ENCODE results near the gene ENOX1.

Gene ENOX1

DNA sequence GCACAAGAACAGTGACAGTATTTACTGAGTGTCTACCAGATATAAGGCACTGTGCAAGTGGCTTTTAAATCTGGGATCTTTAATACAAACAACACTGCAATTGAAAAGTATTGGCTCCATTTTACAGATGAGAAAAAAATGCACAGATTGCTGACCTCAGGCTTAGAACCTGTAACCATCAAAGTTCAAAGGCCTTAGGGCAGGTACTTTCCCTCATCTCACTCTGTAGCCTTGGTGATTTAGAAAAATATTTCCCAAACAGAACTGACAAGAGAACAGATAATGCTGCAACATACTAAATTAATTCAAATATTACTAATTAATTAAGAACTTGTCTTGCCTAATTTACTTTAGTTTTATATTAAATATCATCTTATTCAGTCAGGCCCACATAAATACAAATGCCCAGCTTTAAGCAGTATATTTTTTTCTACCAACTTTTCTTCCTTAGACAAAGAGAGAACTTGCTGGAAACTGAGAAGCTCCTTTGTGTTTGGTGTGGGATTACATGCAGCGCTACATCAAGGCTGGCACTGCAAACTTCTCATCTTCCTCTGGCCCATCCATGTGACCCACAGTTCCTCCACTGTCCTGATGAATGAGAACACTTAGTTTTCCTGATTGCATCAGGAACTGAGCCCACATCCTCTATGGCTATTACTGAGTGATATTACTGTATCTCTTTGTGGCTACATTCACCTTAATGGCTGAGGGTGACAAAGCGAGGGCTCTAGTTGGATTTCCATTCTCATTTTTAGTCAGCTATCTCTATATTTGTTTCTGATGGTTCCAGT lies 302.1 kb downstream of the ENOX1 start:
- no peak for DNase-seq (ENCODE audit: low read depth)

DNA sequence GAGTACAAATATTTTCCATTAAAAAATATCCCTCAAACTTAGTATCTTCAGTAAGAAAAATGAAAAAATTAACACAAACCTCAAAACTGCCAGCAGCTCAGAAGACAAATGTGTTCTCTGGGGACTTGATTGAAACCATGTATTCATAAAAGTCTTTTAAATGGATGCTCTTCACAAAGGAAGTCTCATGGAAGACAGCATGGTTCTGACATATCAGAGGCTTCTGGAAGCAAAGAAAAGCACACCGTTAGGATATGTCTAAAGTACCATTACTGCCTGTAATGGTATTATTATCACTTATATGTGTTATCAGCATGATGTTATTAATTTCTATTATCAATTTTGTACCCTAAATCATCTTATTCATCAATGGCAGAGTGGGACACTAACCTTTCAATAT lies 302.8 kb downstream of the ENOX1 start:
- DNase-seq (ENCODE audit: low read depth), result no peak

DNA sequence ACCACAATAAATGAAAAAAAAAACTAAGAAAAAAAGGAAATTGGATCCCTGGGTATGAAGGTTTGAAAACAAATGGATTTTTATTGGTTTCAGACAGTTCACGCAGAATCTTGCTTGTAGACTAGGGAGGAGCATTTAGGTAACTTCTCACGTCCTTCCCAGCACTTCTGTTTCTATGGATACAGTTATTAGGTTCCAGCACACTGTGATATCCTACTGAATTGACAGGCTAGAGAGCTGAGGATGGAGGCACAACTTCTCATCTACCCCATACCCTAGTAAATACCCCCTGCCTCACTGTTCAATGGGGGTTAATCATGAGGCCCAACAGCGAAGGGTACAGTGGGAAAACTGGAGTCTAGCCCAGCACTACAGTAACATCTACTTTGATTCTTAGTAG lies 304.1 kb downstream of the ENOX1 start:
- DNase-seq (ENCODE audit: low read depth), result no peak

DNA sequence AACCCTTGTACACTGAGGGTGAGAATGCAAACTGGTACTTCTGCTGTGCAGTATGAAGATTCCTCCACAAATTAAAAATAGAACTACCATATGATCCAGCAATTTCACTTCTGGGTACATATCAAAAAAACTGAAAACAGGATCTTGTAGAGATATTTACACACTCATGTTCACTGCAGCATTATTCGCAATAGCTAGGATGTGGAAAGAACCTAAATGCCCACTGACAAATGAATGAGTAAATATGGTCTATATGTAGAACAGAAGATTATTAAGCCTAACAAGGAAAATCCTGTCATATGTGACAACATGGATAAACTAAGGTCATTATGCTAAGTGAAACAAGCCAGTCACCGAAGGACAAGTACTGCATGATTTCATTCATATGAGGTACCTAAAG lies 304.7 kb downstream of the ENOX1 start:
- no peak for DNase-seq (ENCODE audit: low read depth)

DNA sequence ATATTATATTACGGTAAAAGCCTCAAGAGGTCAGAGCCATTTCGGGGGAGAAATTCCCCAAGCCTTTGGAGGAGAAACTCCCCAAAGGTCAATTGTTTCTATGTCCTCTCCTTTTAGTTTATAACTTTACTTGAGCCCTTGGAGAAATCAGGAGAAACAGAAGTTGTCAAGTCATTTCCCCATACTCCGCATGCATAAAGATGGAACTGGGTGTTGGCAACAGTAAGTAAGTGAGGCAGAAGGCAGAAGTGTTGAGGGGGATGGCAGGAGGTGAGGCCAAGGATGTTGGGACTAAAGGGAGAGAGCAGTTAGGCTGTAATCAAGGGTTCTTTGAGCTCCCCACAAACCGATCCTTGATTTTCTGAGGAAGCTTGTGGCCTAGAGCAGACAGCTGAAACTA lies 307.9 kb downstream of the ENOX1 start:
- no peak for DNase-seq (ENCODE audit: low read depth)

DNA sequence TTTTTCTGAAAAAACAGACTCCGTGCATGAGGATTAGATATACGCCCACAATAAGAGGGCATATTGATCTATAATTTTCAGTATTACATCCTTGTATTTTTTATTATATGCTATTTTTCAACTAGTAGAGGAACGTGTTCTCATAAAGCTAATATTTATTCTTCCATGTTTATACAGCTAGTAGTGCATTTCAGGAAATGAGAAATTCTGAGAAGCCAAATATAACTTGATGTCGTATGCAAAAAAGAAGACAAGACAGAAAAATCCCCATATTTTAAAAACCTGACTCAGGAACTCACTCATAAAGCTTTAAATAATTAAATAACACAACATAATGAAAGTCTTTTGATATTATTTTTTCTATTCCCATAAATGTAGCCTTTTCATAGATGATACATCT lies 308.6 kb downstream of the ENOX1 start:
- no peak for DNase-seq (ENCODE audit: low read depth)

DNA sequence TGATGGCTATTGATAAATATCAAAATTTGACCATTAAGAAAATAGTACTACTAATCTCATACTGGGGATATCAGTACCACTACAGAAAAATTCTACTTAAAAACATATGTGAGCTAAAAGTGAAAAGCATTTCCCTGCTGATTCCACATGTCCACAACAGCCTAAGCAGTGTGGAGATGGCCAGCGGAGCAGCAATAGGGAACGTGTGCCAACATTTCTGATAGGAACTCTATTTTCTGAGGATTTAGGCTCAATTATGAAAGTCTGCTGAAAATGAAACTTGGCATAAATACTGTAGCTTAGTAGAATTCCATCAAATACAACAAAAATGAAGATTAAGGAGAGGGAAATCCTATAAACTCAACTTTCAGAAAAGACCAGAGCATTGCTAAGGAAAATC lies 311.6 kb downstream of the ENOX1 start:
- DNase-seq (ENCODE audit: low read depth), result no peak

DNA sequence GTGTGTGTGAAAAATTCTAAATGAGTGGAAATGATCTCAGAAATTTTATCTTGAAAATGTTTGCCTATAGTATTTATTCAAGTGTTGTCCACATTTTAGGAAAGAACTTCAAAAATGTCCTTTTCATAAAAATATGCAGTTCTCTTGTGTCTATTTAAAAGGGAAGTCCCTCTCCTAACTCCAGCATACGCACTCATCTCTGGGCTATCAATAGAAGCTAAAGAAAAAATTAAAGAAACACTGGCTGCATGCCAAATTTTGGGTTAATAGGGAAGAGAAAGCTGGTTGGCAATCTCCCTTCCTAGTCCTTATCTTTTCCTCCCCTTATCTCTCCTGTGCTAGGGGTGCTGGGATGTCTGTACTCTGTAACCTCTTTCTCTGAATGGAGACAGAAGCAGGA lies 313.3 kb downstream of the ENOX1 start:
- no peak for DNase-seq (ENCODE audit: low read depth)

DNA sequence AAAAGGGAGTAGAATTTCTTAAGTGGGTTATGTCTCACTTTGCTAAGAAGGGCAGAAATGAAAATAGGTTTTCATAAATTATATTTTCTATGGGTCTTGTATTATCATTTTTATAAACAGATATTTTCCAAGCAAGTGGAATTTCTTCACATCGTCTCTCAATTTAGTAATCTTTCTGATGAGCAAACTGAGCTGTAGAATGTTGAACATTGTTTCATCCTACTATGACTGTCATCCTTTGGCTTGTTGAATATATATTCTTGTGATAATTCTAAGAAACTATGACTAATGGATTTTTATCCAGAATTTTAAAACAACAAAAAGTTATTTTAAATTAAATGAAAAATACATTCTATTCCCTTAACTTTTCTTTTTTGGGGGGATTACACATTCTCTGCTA lies 313.8 kb downstream of the ENOX1 start:
- no peak for DNase-seq (ENCODE audit: low read depth)

DNA sequence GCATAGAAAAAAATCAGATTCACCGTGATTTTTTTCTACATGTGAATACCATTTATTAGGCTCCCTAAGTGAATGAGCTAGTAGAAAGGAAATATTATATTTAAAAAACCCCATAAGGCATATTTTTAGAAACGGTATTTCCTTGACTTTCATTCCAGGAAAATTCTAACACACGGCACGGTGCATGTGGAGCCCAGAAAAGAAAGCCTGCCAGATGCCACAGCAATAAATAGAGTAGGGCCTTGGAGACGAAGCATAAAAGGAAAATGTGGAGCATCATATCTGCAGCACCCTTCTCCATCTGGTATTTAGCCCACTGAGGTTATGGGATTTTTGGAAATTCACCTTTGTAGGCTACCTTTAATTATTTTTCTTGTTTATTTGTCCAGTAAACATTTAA lies 314.4 kb downstream of the ENOX1 start:
- DNase-seq (ENCODE audit: low read depth), result no peak

DNA sequence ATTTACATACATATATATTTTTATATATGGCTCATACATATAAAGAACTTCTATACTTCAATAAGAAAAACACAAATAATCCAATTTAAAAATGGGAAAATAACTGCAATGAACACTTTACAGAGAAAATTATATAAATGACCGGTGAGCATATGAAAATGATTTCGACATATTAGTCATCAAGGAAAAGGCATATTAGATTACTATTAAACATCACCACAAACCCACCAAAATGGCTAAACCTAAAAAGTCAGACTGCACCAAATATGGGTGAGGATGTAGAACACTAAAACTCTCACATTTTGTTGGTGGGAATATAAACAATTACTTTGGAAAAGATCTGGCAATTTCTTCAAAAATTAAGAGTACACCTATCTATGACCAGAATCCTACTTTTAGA lies 316.2 kb downstream of the ENOX1 start:
- DNase-seq (ENCODE audit: low read depth), result no peak

DNA sequence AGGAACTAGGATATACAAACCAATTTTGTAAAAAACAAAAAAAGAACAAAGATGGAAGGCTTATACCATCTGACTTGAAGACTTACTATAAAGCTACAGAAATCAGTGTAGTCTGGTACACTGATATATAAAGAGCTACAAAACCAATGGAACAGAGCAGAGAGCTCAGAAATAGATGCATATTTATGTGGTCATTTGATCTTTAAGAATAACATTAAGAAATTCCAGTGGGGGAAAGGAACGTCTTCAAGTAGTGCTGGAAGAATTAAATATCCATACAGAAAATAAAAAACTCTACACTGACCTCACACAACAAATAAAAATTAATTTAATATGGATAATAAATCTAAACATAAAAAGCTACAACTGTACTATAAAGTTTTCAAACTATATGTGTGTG lies 317.0 kb downstream of the ENOX1 start:
- DNase-seq (ENCODE audit: low read depth), result no peak

DNA sequence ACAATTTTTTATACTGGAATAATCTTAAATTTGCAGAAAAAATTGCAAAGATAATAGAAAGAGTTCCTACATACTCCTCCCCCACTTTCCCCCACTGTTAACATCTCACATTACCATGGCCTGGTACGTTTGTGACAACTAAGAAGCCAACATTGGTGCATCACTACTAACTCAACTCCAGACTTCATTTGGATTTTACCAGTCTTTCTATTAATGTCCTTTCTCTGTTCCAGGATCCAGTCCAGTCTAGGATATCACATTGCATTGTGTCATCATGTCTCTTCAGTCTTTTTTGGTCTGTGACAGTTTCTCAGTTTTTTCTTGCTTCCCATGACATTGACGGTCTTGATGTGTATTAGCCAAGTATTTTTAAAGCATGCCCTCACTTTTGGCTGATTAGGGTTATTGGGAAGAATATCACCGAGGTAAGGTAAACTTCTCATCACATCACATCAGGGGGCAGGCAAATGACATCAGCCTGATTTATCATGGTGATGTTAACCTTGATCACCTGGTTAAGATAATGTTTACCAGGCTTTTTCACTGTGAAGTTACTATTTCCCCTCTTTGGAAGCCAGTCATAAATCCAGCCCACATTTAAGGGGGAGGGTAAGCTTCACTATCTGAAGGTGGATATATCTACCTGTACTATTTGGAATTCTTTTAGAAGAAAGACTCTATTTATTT lies 322.1 kb downstream of the ENOX1 start:
- no peak for DNase-seq (ENCODE audit: low read depth)

DNA sequence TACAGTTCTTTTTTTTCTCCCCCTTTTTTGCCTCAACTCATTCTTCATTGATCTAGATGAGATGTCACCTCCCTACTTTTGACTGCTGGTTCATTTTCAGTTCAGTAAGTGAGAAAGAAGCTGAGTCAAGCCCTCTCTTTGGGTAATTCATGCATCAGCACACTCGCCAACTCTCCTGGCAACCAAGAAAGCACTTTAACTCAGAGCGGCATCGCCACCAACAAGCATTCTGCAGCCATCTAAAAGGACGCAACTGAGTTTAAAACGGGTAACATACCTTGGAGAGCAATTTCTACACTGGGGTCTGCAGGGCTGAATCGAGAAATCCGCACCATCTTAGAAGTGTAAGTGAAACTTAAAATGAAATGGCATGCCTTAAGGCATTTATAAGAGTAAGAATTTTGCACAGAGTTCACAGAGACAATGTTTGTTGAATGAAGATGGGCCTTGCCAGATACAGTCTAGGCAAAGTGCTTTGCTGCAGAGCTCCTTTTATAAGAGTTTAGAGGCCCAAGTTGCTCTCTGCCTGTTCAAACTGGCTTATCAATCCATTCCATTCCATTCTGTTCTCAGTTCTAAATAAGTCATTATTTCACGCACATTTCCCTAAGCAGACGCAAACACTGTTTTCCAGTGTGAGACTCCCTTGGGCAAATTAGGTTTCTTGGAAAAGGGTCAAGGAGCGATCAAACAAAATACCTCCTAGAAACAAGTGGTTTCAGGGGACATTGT lies 338.0 kb downstream of the ENOX1 start:
- DNase-seq (ENCODE audit: low read depth), result no peak

DNA sequence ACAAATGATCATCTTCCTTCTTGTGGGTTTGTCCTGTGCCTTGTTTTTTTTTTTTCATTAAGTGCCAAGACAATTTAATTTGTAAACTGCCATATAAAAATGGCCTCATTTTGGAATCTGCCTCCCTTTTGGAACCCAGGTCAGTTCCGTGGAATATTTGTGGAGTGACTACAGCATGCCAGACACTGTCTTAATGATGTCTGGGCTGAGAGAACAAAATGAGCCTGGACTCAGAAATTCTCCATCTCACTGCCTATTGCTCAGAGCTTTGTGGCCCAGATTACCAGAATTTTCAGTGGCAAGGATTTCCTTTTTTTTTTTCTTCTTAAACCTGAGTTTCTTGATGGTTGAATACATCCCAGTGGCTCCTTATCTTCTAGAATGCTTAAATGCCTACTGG lies 340.6 kb downstream of the ENOX1 start:
- no peak for DNase-seq (ENCODE audit: low read depth)

DNA sequence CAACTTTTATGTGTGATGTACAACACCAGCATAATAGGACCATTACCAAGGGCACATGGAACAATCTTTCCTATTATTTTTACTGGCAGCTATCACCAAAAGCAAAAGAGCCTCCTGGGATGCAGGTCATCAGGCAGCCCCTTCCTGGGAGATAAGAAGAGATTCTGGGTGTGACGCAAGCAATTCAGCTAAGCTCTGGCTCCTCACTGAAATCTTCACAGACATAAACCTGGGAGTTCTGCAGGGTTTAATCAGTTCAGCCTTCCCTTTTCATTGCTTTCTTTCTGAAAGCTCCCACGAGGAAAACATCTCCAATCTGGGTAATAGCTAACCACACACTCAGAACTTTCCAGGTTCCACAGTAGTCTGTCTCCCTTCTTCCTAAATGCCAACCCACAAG lies 341.1 kb downstream of the ENOX1 start:
- DNase-seq (ENCODE audit: low read depth), result no peak

DNA sequence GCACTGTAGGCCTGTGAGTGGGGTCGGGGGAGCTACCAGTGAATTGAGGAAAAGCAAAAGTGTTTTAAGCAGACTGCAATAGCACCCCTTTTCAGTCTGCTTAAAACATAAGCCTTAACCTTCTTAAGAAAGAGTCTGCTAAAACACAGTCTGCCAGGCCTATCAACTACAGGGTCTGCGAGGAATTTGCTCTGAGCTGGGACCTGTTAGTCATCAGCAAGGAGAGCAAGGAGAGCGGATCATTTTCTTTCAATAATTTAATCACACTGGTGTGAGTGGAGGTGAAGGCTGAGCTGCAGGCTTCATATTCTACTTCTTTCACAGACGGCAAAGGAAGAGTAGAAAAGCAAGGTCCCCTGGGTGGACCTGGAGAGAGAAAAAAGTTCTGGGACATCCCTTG lies 342.7 kb downstream of the ENOX1 start:
- DNase-seq (ENCODE audit: low read depth), result no peak

DNA sequence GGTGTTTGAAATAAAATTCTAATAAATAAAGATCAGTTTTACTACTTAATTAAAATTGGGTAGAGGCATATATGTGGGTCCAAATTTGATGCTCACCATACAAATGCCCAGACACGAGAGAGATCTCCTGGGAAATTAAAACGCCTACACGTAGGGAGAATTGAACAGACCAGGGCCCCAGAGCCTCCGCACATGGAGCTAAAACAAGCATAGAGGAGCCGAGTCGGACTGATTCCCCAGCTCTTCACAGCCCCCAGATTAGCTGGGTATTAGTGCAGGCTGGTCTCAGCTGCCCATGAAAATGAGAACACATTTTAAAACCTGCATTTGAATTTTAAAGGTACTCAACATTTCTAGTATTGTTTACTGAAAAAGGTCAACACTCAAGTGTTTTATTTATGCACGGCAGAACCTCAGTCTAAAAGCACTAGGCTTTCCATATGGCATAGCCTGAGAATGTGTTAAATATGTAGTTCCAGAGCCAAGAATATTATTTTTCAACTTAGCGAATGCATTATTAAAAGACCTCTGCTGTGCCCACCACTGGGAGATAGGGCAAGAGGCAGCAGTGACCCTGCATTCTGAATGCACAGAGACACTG lies 344.8 kb downstream of the ENOX1 start:
- no peak for DNase-seq (ENCODE audit: low read depth)

DNA sequence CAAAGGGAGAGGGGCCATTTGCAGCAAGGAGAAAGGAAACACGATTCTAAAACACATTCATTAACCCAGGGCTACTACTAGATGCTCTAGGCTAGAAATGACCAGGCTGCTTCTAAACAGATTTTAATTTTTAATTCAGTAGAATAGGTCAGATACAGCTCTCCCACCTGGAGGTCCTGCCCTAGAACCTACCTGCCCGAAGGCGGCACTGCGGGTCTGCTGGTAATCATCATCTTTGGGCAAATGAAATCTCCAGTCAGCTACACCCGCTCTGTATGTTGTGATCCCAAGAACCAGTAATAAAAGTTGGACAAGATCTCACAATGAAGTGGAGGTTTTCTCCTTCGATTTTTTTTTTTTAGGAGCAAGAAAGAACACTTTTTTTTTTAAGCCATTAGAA lies 345.3 kb downstream of the ENOX1 start:
- DNase-seq (ENCODE audit: low read depth), result no peak

DNA sequence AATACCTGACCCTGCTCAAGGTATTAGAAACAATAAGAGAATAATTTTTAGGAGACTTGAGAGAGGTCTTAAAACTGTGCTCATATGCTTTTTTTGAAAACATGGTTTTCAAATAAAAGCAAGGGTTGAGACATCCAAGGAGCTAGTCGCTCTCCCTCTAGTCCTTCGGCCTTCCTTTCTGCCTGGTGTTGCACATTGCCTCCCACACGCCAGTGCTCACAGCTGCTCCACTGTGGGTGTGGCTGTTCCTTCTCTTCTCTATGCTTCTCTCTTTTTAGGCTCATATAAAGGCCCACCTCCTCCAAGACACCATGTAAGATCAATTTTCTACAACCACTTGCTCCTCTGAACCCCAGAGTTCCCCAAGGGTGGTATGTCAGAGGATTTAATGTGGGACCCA lies 352.6 kb downstream of the ENOX1 start:
- no peak for DNase-seq (ENCODE audit: low read depth)

DNA sequence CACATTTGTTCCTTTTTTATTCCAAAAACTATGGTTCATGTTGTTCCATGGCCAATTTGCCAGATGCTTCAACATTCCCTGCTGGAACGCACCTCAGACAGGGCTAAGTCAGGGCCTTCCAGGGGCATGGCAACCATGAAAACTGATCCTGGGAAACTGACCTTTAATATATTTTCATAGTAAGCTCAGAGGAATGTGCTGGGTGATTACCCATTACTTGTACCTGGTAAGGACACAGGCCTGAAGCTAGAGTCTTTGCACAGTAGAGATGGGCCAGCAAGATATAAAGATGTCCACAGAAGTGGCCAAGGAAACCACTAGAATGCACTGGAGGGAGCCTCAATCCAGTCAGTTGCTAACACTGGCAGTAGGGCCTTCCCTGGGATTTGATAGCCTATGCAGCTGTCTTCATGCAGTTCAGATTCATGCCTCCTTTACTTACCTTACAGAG lies 353.1 kb downstream of the ENOX1 start:
- no peak for DNase-seq (ENCODE audit: low read depth)

DNA sequence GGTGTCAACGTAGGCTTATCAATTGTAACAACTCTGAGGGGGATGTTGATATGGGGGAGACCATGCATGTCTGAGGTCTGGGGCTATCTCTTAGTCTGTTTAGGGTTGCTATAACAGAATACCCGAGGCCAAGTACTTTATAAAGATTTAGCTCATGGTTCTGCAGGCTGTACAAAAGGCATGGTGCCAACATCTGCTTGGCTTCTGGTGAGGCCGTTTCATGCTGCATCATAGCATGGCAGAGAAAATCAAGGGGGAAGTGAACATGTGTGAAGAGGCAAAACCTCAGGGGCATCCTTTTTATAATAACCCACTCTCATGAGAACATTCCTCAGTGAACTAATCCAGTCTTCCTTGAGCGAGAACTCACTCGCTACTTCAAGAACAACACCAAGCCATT lies 353.8 kb downstream of the ENOX1 start:
- DNase-seq (ENCODE audit: low read depth), result no peak

DNA sequence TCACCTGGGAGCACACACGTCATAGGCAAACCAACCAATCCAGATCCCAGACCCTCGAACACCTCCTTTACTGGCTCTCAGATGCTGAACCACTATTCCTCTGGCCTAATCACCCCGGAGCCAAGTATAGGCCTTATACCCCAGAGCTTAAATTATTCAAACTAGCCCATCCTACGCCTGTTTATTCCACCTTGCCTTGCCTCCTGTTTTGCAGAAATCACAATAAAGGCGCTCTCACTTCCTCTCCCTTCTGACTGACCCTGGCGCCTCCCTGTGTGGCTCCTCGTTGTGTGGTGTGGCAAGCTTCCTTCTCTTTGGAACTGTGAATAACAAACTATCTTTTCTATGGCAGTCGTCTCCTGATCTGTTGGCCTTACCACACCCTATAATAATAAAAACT lies 354.9 kb downstream of the ENOX1 start:
- DNase-seq (ENCODE audit: low read depth), result no peak

Data from stimulated activated CD4-positive, alpha-beta T cell treated with anti-CD3 and anti-CD28 coated beads, Interleukin-2, amount 100 ng/mL, for 4 hours (primary cell).